Kasumi-1 (cell line): ENCODE measurements around the gene PLEKHA6.

Source experiments
- DNase-seq, 2 experiments: peaks; one replicate each; lab custom pipeline; 2025; lab: John Stamatoyannopoulos, UW

The PLEKHA6 gene

GRCh38 chr1:204283711-204284651 lies 75.7 kb downstream of the PLEKHA6 start:
- no peak for DNase-seq

- DNase-seq, result no peak
Measured at GRCh38 chr1:204282761-204283221, 76.9 kb downstream of the PLEKHA6 start.

- DNase-seq, result no peak
Measured at GRCh38 chr1:204280099-204280961, 79.4 kb downstream of the PLEKHA6 start.

GRCh38 chr1:204278958-204279357 lies 80.8 kb downstream of the PLEKHA6 start:
- DNase-seq, result no peak

- DNase-seq, result no peak
Measured at GRCh38 chr1:204278251-204278650, 81.5 kb downstream of the PLEKHA6 start.

GRCh38 chr1:204277563-204278219 lies 82.0 kb downstream of the PLEKHA6 start:
- DNase-seq, result no peak

GRCh38 chr1:204275695-204276370 lies 83.9 kb downstream of the PLEKHA6 start:
- no peak for DNase-seq

- no peak for DNase-seq
Measured at GRCh38 chr1:204274446-204274845, 85.3 kb downstream of the PLEKHA6 start.

- no peak for DNase-seq
Measured at GRCh38 chr1:204272505-204272904, 87.2 kb downstream of the PLEKHA6 start.

- DNase-seq, result no peak
Measured at GRCh38 chr1:204271970-204272369, 87.8 kb downstream of the PLEKHA6 start.

- no peak for DNase-seq
Measured at GRCh38 chr1:204268101-204268500, 91.6 kb downstream of the PLEKHA6 start.

- no peak for DNase-seq
Measured at GRCh38 chr1:204267191-204267601, 92.5 kb downstream of the PLEKHA6 start.

GRCh38 chr1:204266504-204267034 lies 93.2 kb downstream of the PLEKHA6 start:
- DNase-seq, result no peak

- no peak for DNase-seq
Measured at GRCh38 chr1:204265665-204266064, 94.1 kb downstream of the PLEKHA6 start.

- no peak for DNase-seq
Measured at GRCh38 chr1:204264805-204265204, 94.9 kb downstream of the PLEKHA6 start.

- no peak for DNase-seq
Measured at GRCh38 chr1:204263254-204263910, 96.3 kb downstream of the PLEKHA6 start.

GRCh38 chr1:204262506-204263253 lies 97.0 kb downstream of the PLEKHA6 start:
- DNase-seq, result no peak

- DNase-seq, result no peak
Measured at GRCh38 chr1:204261746-204262505, 97.8 kb downstream of the PLEKHA6 start.

- no peak for DNase-seq
Measured at GRCh38 chr1:204261266-204261665, 98.5 kb downstream of the PLEKHA6 start.
